SK-N-SH (cell line): Measurements from ENCODE around the gene SYNJ2.

Experiments
- CHD2 ChIP-seq: fragments of 150-350 bp; IDR thresholded peaks from 2 replicates; pipeline ENCODE4 v1.6.1; 2018; ENCODE audit warnings: low read length; ENCODE audit not compliant: partially characterized antibody
- CTCF ChIP-seq: fragments of 200-600 bp; sonication (generic); IDR thresholded peaks from 2 replicates; pipeline ENCODE4 v1.6.1; 2017; ENCODE audit warnings: antibody characterized with exemption, mild to moderate bottlenecking, moderate library complexity
- POLR2AphosphoS5 ChIP-seq: IDR thresholded peaks from 2 replicates; pipeline ENCODE4 v1.6.1; 2012; ENCODE audit warnings: low read depth, low read length
- RAD21 ChIP-seq: IDR thresholded peaks from 2 replicates; pipeline ENCODE4 v1.6.1; 2012; ENCODE audit warnings: mild to moderate bottlenecking, low read length
- TAF1 ChIP-seq: IDR thresholded peaks from 2 replicates; pipeline ENCODE4 v1.6.1; 2012; ENCODE audit warnings: low read depth, mild to moderate bottlenecking, low read length, moderate library complexity, borderline replicate concordance
- YY1 ChIP-seq: IDR thresholded peaks from 2 replicates; pipeline ENCODE4 v1.4.0; 2012; ENCODE audit warnings: low read depth, mild to moderate bottlenecking

- no peak for TF ChIP-seq TAF1
- TF ChIP-seq CTCF, result peak; percentile 67
- TF ChIP-seq POLR2AphosphoS5, result no peak
- no peak for TF ChIP-seq CHD2
- peak; percentile 85 for TF ChIP-seq RAD21
- no peak for TF ChIP-seq YY1
These were observed 150.3 kb downstream of the SYNJ2 start for GRCh38 chr6:158131926-158132325.
